ENCODE measurements around the gene DIDO1. TPM values are rescaled to one million over a fixed set of nuclear protein-coding genes. Genes with fewer than 3 reads are reported as not detected.
"Not testable (repeated sequence)": the region's sequence is repeated elsewhere in the genome, so short reads cannot be mapped to it uniquely, and the experiment has no call there.

DIDO1 gene
- total and polyA plus RNA-seq, 2 donors (not counting 1 experiment from before 2014, with no cell fraction given): 25.9 to 33.2 TPM

- Histone ChIP-seq H3K79me2 (ENCODE audit: control insufficient read depth, insufficient read depth, low read length) (no peaks in the 10 kb centered on the region), H3K9ac (ENCODE audit: insufficient read depth, low read length) (no peak overlapping the region), H4K20me1 (ENCODE audit: control insufficient read depth, extremely low read depth, insufficient read depth, low read length) (no peaks in the 10 kb centered on the region), H3K4me3 (replicated peaks in 1 of 4; ENCODE audit: control extremely low read depth in 1 of 4, insufficient read depth in 1 of 4, low read depth in 3 of 4, low read length in 4 of 4) (no peak overlapping the region), H3K27ac (ENCODE audit: insufficient read depth, low read length) (no peak overlapping the region), H3K4me1 (ENCODE audit: control insufficient read depth, extremely low read depth, insufficient read depth, low read length) (no peaks in the 10 kb centered on the region), H2AFZ (ENCODE audit: low read length) (no peak overlapping the region), H3K27me3 (ENCODE audit: control insufficient read depth, insufficient read depth, low read length) (no peaks in the 10 kb centered on the region), H3K9me3 (ENCODE audit: control insufficient read depth, insufficient read depth, low read depth, low read length) (no peaks in the 10 kb centered on the region), H3K4me2 (ENCODE audit: extremely low read depth, insufficient read depth, low read length) (no peak overlapping the region), H3K36me3 (ENCODE audit: control insufficient read depth, insufficient read depth, low read length) (peaks cover 5% of the 10 kb centered on the region)
- TF ChIP-seq EZH2 (IDR thresholded peaks at IDR 0.05; ENCODE audit: low read length, missing control alignments): no peak
- TF ChIP-seq, protein P1, sequence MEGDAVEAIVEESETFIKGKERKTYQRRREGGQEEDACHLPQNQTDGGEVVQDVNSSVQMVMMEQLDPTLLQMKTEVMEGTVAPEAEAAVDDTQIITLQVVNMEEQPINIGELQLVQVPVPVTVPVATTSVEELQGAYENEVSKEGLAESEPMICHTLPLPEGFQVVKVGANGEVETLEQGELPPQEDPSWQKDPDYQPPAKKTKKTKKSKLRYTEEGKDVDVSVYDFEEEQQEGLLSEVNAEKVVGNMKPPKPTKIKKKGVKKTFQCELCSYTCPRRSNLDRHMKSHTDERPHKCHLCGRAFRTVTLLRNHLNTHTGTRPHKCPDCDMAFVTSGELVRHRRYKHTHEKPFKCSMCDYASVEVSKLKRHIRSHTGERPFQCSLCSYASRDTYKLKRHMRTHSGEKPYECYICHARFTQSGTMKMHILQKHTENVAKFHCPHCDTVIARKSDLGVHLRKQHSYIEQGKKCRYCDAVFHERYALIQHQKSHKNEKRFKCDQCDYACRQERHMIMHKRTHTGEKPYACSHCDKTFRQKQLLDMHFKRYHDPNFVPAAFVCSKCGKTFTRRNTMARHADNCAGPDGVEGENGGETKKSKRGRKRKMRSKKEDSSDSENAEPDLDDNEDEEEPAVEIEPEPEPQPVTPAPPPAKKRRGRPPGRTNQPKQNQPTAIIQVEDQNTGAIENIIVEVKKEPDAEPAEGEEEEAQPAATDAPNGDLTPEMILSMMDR (conservative IDR thresholded peaks at IDR 0.05 in 1 of 2, IDR thresholded peaks at IDR 0.05 in 1 of 2; ENCODE audit: low read depth in 1 of 2, low read length in 2 of 2): no peak
- DNase-seq (ENCODE audit: low read depth in 2 of 2): no peak
Measured at GRCh38 chr20:62849431-62849830, 76.9 kb downstream of the DIDO1 start.

DNA sequence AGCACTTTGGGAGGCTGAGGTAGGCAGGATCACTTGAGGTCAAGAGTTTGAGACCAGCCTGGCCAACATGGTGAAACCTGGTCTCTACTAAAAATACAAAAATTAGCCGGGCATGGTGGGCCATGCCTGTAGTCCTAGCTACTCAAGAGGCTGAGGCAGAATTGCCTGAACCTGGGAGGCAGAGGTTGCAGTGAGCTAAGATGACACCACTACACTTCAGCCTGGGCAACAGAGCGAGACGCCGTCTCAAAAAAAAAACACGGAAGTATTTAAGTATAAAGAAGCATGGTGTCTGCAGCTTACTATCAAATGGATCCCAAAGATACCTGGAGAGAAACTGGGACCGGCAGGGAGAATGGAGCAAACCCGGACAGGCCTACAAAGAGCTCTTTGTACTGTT is 77.4 kb downstream of the DIDO1 start:
- not testable (repeated sequence) for H3K36me3 ChIP-seq (ENCODE audit: control insufficient read depth, insufficient read depth, low read length); H3K4me1 ChIP-seq (ENCODE audit: control insufficient read depth, extremely low read depth, insufficient read depth, low read length)

DNA sequence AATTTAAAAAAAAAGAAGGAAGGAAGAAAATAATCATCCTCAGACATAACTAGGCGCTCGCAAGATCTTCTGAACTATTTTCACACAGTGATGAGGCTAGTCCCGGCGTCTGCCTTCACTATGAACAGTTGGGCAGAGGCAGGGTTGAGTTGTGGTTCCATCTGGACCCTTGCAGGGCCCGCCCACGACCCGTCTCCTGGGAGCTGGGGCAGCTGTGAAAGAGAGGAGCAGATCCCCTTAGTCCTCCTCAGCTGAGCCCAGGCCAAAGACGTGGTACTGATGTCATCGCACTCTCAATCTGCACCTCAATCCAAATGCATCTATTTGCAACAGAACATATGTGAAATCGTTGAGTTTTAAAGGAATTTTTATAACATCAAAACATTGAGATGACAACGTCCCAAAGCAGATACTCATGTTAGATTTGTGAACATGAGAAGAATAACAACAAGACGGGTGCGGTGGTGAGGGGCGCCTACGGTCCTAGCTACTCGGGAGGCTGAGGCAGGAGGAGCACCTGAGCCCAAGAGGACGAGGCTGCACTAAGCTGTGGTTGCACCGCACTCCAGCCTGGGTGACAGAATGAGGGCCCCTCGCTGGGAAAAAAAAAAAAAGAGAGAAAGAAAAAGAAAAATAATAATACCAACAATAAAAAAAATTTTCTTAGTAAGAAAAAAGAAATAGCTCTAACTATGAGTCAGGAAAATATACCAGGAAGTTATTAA is 80.0 kb downstream of the DIDO1 start:
- Histone ChIP-seq H3K36me3 (ENCODE audit: control insufficient read depth, insufficient read depth, low read length) (peaks cover 2% of the 10 kb centered on the region), H3K27ac (ENCODE audit: insufficient read depth, low read length) (no peak overlapping the region), H2AFZ (ENCODE audit: low read length) (no peak overlapping the region), H3K4me3 (replicated peaks in 1 of 4; ENCODE audit: control extremely low read depth in 1 of 4, insufficient read depth in 1 of 4, low read depth in 3 of 4, low read length in 4 of 4) (no peak overlapping the region), H3K4me1 (ENCODE audit: control insufficient read depth, extremely low read depth, insufficient read depth, low read length) (no peaks in the 10 kb centered on the region), H3K27me3 (ENCODE audit: control insufficient read depth, insufficient read depth, low read length) (no peaks in the 10 kb centered on the region), H3K79me2 (ENCODE audit: control insufficient read depth, insufficient read depth, low read length) (no peaks in the 10 kb centered on the region), H3K4me2 (ENCODE audit: extremely low read depth, insufficient read depth, low read length) (no peak overlapping the region), H3K9me3 (ENCODE audit: control insufficient read depth, insufficient read depth, low read depth, low read length) (no peaks in the 10 kb centered on the region), H4K20me1 (ENCODE audit: control insufficient read depth, extremely low read depth, insufficient read depth, low read length) (no peaks in the 10 kb centered on the region), H3K9ac (ENCODE audit: insufficient read depth, low read length) (no peak overlapping the region)
- TF ChIP-seq, protein P1 (conservative IDR thresholded peaks at IDR 0.05 in 1 of 2, IDR thresholded peaks at IDR 0.05 in 1 of 2; ENCODE audit: low read depth in 1 of 2, low read length in 2 of 2): no peak
- no peak for TF ChIP-seq EZH2 (IDR thresholded peaks at IDR 0.05; ENCODE audit: low read length, missing control alignments)
- DNase-seq (ENCODE audit: low read depth in 2 of 2): no peak

More for the DNA sequence above, 77.4 kb downstream of the DIDO1 start:
- H2AFZ ChIP-seq (ENCODE audit: low read length); H4K20me1 ChIP-seq (ENCODE audit: control insufficient read depth, extremely low read depth, insufficient read depth, low read length); H3K27ac ChIP-seq (ENCODE audit: insufficient read depth, low read length); H3K9me3 ChIP-seq (ENCODE audit: control insufficient read depth, insufficient read depth, low read depth, low read length); DNase-seq (ENCODE audit: low read depth in 2 of 2); H3K79me2 ChIP-seq (ENCODE audit: control insufficient read depth, insufficient read depth, low read length); H3K9ac ChIP-seq (ENCODE audit: insufficient read depth, low read length); H3K27me3 ChIP-seq (ENCODE audit: control insufficient read depth, insufficient read depth, low read length); H3K4me3 ChIP-seq (replicated peaks in 1 of 4; ENCODE audit: control extremely low read depth in 1 of 4, insufficient read depth in 1 of 4, low read depth in 3 of 4, low read length in 4 of 4); H3K4me2 ChIP-seq (ENCODE audit: extremely low read depth, insufficient read depth, low read length): not testable (repeated sequence)
